CD4-positive, alpha-beta T cell treated with Interleukin-15 for 4 hours (primary cell): ENCODE measurements around the gene PA2G4.

Experiments
- DNase-seq: peaks from one replicate; pipeline ENCODE4 v3.0.0-alpha.2; 2020; ENCODE audit warnings: low spot score

PA2G4 gene

GRCh38 chr12:56126732-56127239, 22.4 kb downstream of the PA2G4 start:
- no peak for DNase-seq

GRCh38 chr12:56127485-56127887, 23.1 kb downstream of the PA2G4 start:
- no peak for DNase-seq

- peak; percentile 99 for DNase-seq
Measured at GRCh38 chr12:56127888-56128669, 23.7 kb downstream of the PA2G4 start, which contains the start of gene ESYT1. Gene ESYT1, plus strand, starts transcription at chr12:56128267. Its CDS starts 53 bp downstream, at chr12:56128320.

GRCh38 chr12:56128670-56129205, 24.4 kb downstream of the PA2G4 start:
- DNase-seq = no peak

GRCh38 chr12:56129206-56129941, 25.0 kb downstream of the PA2G4 start:
- DNase-seq = peak; percentile 83

- DNase-seq = no peak
Measured at GRCh38 chr12:56129942-56130495, 25.7 kb downstream of the PA2G4 start.

GRCh38 chr12:56130876-56131275, 26.5 kb downstream of the PA2G4 start:
- DNase-seq = no peak

GRCh38 chr12:56134897-56135296, 30.5 kb downstream of the PA2G4 start:
- no peak for DNase-seq

GRCh38 chr12:56137853-56138571, 33.7 kb downstream of the PA2G4 start:
- DNase-seq = no peak

GRCh38 chr12:56141946-56142784, 37.8 kb downstream of the PA2G4 start:
- no peak for DNase-seq

- DNase-seq = peak; percentile 41
Measured at GRCh38 chr12:56143217-56143616, 38.9 kb downstream of the PA2G4 start.

- no peak for DNase-seq
Measured at GRCh38 chr12:56143870-56144269, 39.5 kb downstream of the PA2G4 start.

GRCh38 chr12:56145217-56145616, 40.9 kb downstream of the PA2G4 start:
- no peak for DNase-seq

- no peak for DNase-seq
Measured at GRCh38 chr12:56146492-56147460, 42.4 kb downstream of the PA2G4 start.

GRCh38 chr12:56150563-56150962, 46.2 kb downstream of the PA2G4 start:
- DNase-seq = no peak

- DNase-seq = peak; percentile 70
Measured at GRCh38 chr12:56151672-56152131, 47.3 kb downstream of the PA2G4 start.

- DNase-seq = peak; percentile 92
Measured at GRCh38 chr12:56152132-56152755, 47.9 kb downstream of the PA2G4 start, which contains the start of gene MYL6B. Gene MYL6B, plus strand, starts transcription at chr12:56152587. Its CDS starts 1,332 bp downstream, at chr12:56153919.

- no peak for DNase-seq
Measured at GRCh38 chr12:56152756-56153677, 48.7 kb downstream of the PA2G4 start.
